HT1080 (cell line): ENCODE data around the gene HEMGN. TPM values are rescaled to one million over a fixed set of nuclear protein-coding genes. Genes with fewer than 3 reads are reported as not detected.

Source experiments
- DNase-seq: peaks from one replicate; pipeline ENCODE4 v3.0.0-alpha.2; 2015; ENCODE audit warnings: low read depth
- small RNA-seq: library from RNA; depleted of rRNA; stranded (forward); fragments of <200 nt; gene quantifications from one replicate; pipeline ENCODE3, GENCODE V24; 2014
- total RNA-seq: library from RNA; depleted of rRNA; stranded (reverse); fragments of >200 nt; shearing (Covaris generic); gene quantifications from 2 replicates; pipeline ENCODE4 v1.2.3, GENCODE V29; 2014; rRNA removed

Gene HEMGN
- total RNA-seq, 1 experiment from 2014 or later, result not detected

GRCh38 chr9:97895695-97896332 is 42.2 kb downstream of the HEMGN start:
- DNase-seq, result peak; percentile 37

GRCh38 chr9:97895211-97895610 is 42.8 kb downstream of the HEMGN start:
- DNase-seq, result peak; percentile 44

- DNase-seq, result no peak
These were observed 45.6 kb downstream of the HEMGN start for GRCh38 chr9:97892421-97892820.

DNA sequence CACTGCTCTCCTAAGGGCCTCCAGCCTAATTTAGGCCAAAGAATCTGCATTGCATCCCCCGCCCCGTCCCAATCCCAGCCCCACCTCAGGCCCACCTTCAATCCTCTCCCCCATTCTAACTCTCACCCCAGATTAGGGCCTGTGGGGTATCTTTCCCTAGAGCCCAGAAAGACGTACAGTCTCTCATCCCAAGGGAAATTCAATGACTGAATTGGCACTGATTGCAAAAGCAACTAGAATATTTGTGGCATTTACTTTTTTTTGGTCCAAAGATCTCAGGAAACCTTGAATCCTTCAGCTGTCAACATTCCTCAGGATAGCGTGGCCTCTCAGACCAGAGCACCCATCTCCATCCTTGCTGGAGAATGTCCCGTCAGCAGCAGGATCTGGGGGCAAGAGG is 46.2 kb downstream of the HEMGN start:
- DNase-seq, result no peak

DNA sequence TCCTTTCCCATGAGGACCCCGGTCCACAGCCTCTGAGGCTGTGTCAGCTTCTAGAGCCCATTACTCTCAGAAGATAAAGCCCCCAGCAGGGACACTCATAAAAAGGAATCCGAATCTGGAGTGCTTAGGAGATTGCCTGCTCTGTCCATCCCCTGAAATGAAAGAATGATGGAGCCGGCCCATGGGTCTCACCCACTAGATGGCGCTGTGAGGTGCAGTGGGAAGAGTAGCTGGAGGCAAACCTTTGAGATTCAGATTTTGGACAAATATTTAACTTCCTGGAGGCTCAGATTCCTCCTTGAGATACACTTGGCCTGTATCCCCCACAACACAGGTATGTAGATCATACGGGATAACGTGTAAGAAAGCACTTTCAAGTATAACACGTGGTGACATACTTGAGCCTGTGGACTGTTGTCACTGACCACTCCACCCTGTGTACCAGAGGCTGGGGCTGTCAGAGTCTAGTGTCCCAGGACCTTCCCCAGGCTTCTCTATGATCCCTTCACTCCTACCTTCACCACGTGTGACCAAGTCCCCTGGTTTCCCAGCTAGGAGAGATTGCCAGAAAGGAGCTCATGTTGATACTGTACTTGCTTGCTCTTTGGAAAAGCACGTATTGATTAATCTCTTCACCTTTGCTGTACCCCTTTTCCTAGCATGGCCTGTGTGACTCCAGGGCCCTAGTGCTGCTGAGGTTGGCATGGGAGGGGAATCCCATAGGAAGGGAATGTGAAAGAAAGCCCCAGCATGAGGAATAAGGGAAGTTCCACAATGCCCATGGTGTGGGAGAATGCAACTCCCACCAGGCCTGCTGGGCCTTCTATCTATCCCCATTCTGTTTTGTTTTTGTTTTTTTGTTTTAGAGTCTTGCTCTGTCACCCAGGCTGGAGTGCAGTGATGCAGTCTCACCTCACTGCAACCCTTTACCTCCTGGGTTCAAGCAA is 47.8 kb downstream of the HEMGN start:
- DNase-seq, result no peak

GRCh38 chr9:97880336-97880735 is 57.6 kb downstream of the HEMGN start:
- no peak for DNase-seq

Small RNA genes within 50 kb of the gene (small RNA-seq; reads per million reads assigned to genes)
- gene RF00019, result not detected

Other genes starting within 250 kb of the HEMGN start
- gene XPA, start 240.8 kb downstream of the HEMGN start, total RNA-seq, result 5.4 and 7.9 TPM in 2 replicates
- not detected in 2 replicates for gene FOXE1, start 84.9 kb downstream of the HEMGN start, total RNA-seq
- gene TRMO, start 15.7 kb downstream of the HEMGN start, total RNA-seq, result 18.0 and 20.1 TPM in 2 replicates
- 16.8 and 53.1 TPM in 2 replicates for gene ANP32B, start 45.2 kb upstream of the HEMGN start, total RNA-seq
- 92.2 and 93.3 TPM in 2 replicates for gene NANS, start 118.6 kb upstream of the HEMGN start, total RNA-seq
- 26.8 and 31.0 TPM in 2 replicates for gene TRIM14, start 181.1 kb upstream of the HEMGN start, total RNA-seq